ENCODE measurements around the gene ENAM. TPM values are rescaled to one million over a fixed set of nuclear protein-coding genes. Genes with fewer than 3 reads are reported as not detected.

Gene ENAM
- total RNA-seq, result under 1 TPM in 2 of 7 donors, not detected in 5; 0.27 to 0.30 TPM
- under 1 TPM in 2 of 3 donors, not detected in 1; 0.02 to 0.03 TPM for polyA plus RNA-seq
- long read RNA-seq, donor 1, partial matches to known transcripts, result 0 of 1 reads
- long read RNA-seq, donor 1, other reads (novel, unspliced or antisense), result 0 of 1 reads
- long read RNA-seq, donor 2, result 0 reads

- no peaks in the 10 kb centered on the region for H3K9me3 ChIP-seq
- H3K27me3 ChIP-seq (replicated peaks in 1 of 7), result no peaks in the 10 kb centered on the region
- no peaks in the 10 kb centered on the region for H3K36me3 ChIP-seq
- no peak for TF ChIP-seq POLR2A (IDR thresholded peaks at IDR 0.05)
- no peaks in the 10 kb centered on the region for H3K4me1 ChIP-seq
- 88 to 94% (median 91%) methylated on average over 2 of the region's 2 CpGs for WGBS, 5 donors
- H3K4me3 ChIP-seq, result no peak within 1 kb of the TSS
- intact Hi-C loops (cut with DNase I; ENCODE audit: low total_unique reads), result no loop called here
- no peak within 1 kb of the TSS for H3K27ac ChIP-seq
- no peak for DNase-seq
Observed at GRCh38 chr4:70628444-70628843, at the start of gene ENAM. Gene ENAM (plus strand): TSS chr4:70628744. CDS start chr4:70629501, 757 bp downstream.

- Histone ChIP-seq H3K27ac (no peak overlapping the region), H3K4me3 (no peak overlapping the region), H3K4me1 (no peaks in the 10 kb centered on the region), H3K9me3 (no peaks in the 10 kb centered on the region), H3K36me3 (no peaks in the 10 kb centered on the region), H3K27me3 (replicated peaks in 1 of 7) (no peaks in the 10 kb centered on the region)
- TF ChIP-seq POLR2A (IDR thresholded peaks at IDR 0.05) (no peak), CTCF (IDR thresholded peaks at IDR 0.05 in 8 of 11, conservative IDR thresholded peaks at IDR 0.05 in 3 of 11) (no peak), POLR2AphosphoS5 (IDR thresholded peaks at IDR 0.05) (no peak)
- no peak for DNase-seq
- 67 to 93% (median 92%) methylated on average over 2 of the region's 2 CpGs for WGBS, 5 donors
- intact Hi-C loops (cut with DNase I; ENCODE audit: low total_unique reads), result no loop called here
Observed at GRCh38 chr4:70581980-70582379, 46.6 kb upstream of the ENAM start.

- DNase-seq, result no peak
- H3K27ac ChIP-seq, result no peak overlapping the region
- TF ChIP-seq POLR2A (IDR thresholded peaks at IDR 0.05) (no peak), POLR2AphosphoS5 (IDR thresholded peaks at IDR 0.05) (no peak), CTCF (IDR thresholded peaks at IDR 0.05 in 8 of 11, conservative IDR thresholded peaks at IDR 0.05 in 3 of 11) (no peak)
- intact Hi-C loops (cut with DNase I; ENCODE audit: low total_unique reads), result no loop called here
- no peaks in the 10 kb centered on the region for H3K4me1 ChIP-seq
- H3K27me3 ChIP-seq (replicated peaks in 1 of 7), result no peaks in the 10 kb centered on the region
- 74 to 83% (median 81%) methylated on average over 9 of the region's 9 CpGs for WGBS, 5 donors
- H3K4me3 ChIP-seq, result no peak overlapping the region
- H3K36me3 ChIP-seq, result no peaks in the 10 kb centered on the region
- no peaks in the 10 kb centered on the region for H3K9me3 ChIP-seq
Observed at GRCh38 chr4:70583952-70584834, 44.4 kb upstream of the ENAM start.

GRCh38 chr4:70586841-70587240 lies 41.7 kb upstream of the ENAM start:
- H3K27ac ChIP-seq, result no peak overlapping the region
- H3K27me3 ChIP-seq (replicated peaks in 1 of 7), result no peaks in the 10 kb centered on the region
- H3K9me3 ChIP-seq, result no peaks in the 10 kb centered on the region
- no peak for DNase-seq
- H3K4me3 ChIP-seq, result no peak overlapping the region
- intact Hi-C loops (cut with DNase I; ENCODE audit: low total_unique reads), result no loop called here
- H3K36me3 ChIP-seq, result no peaks in the 10 kb centered on the region
- 74 to 94% (median 83%) methylated on average over 2 of the region's 2 CpGs for WGBS, 5 donors
- peaks cover 0 to 8% (median 0%) of the 10 kb centered on the region in 6 donors for H3K4me1 ChIP-seq
- TF ChIP-seq POLR2AphosphoS5 (IDR thresholded peaks at IDR 0.05) (no peak), POLR2A (IDR thresholded peaks at IDR 0.05) (no peak), CTCF (IDR thresholded peaks at IDR 0.05 in 8 of 11, conservative IDR thresholded peaks at IDR 0.05 in 3 of 11) (no peak)
